Breast epithelium (tissue), 4 donors: ENCODE measurements around the gene NRXN3. TPM values are rescaled to one million over a fixed set of nuclear protein-coding genes. Genes with fewer than 3 reads are reported as not detected.

ENCODE experiments used
- DNase-seq, 2 donors: peaks; one replicate each; pipeline ENCODE4 v3.0.0-alpha.2; 2019; ENCODE audit warnings: low spot score in 2 of 2
- H3K27ac ChIP-seq, 2 donors: fragments of 200-600 bp; sonication (generic) in 1 of 2; one replicate each; pipeline ENCODE4 v1.5.1; 2016 to 2019; ENCODE audit warnings: mild to moderate bottlenecking in 1 of 2
- H3K27me3 ChIP-seq, 2 donors: fragments of 200-600 bp; sonication (generic) in 1 of 2; one replicate each; pipeline versions ENCODE4 v1.5.1 to v1.6.0; 2017 to 2019; ENCODE audit warnings: control low read depth in 1 of 2, mild to moderate bottlenecking in 1 of 2
- H3K36me3 ChIP-seq: fragments of 200-600 bp; one replicate; pipeline ENCODE4 v1.5.1; 2019
- H3K4me1 ChIP-seq, 2 donors: fragments of 200-600 bp; sonication (generic); one replicate each; pipeline ENCODE4 v1.5.1; 2016 to 2019; ENCODE audit warnings: control low read depth in 1 of 2
- H3K4me3 ChIP-seq, 3 donors: fragments of 200-600 bp; sonication (generic); 1 replicate in 2 of 3; 2 replicates in 1 of 3; pipeline ENCODE4 v1.5.1; 2016 to 2019; ENCODE audit warnings: mild to moderate bottlenecking in 3 of 3, moderate library complexity in 2 of 3
- H3K9me3 ChIP-seq, 2 donors: fragments of 200-600 bp; sonication (generic) in 1 of 2; one replicate each; pipeline ENCODE4 v1.5.1; 2016 to 2019; ENCODE audit warnings: control low read depth in 1 of 2
- CTCF ChIP-seq, 3 donors: fragments of 450-650 bp; IDR thresholded peaks; one replicate each; pipeline ENCODE4 v1.5.1; 2016 to 2017; ENCODE audit warnings: antibody characterized with exemption in 3 of 3, mild to moderate bottlenecking in 3 of 3, moderate library complexity in 3 of 3
- POLR2A ChIP-seq: fragments of 450-650 bp; IDR thresholded peaks from one replicate; pipeline ENCODE4 v1.6.1; 2016; ENCODE audit warnings: antibody characterized with exemption, mild to moderate bottlenecking, moderate library complexity
- POLR2AphosphoS5 ChIP-seq, 3 donors: sonication (generic); formaldehyde crosslinking; IDR thresholded peaks; one replicate each; pipeline ENCODE4 v1.6.1; 2017; ENCODE audit warnings: antibody characterized with exemption in 3 of 3
- intact Hi-C: fragments of 100-400 bp; cut with DNase I; formaldehyde crosslinking; loops from one replicate; pipeline ENCODE4 v1.15.1; 2023; ENCODE audit warnings: low total_unique reads
- total RNA-seq, 3 donors: library from RNA; depleted of rRNA; stranded (reverse); fragments of >200 nt; gene quantifications; one replicate each; pipeline ENCODE4 v1.1.0, GENCODE V29; 2016

Gene NRXN3
- total RNA-seq, 3 donors from 2014 or later: 2.9 to 3.6 (median 3.5) TPM

GRCh38 chr14:79871136-79871535, 1701.0 kb downstream of the NRXN3 start:
- no peaks in the 10 kb centered on the region for H3K9me3 ChIP-seq
- TF ChIP-seq POLR2AphosphoS5 (IDR thresholded peaks at IDR 0.05): no peak
- TF ChIP-seq POLR2A: no peak
- no peak for TF ChIP-seq CTCF (IDR thresholded peaks at IDR 0.05)
- H3K36me3 ChIP-seq: no peaks in the 10 kb centered on the region
- H3K4me1 ChIP-seq: no peaks in the 10 kb centered on the region
- intact Hi-C loops: no loop called here
- no peak overlapping the region for H3K4me3 ChIP-seq
- no peak for DNase-seq
- no peak overlapping the region for H3K27ac ChIP-seq
- no peaks in the 10 kb centered on the region for H3K27me3 ChIP-seq

- Histone ChIP-seq H3K4me3 (no peak overlapping the region), H3K27me3 (no peaks in the 10 kb centered on the region), H3K36me3 (no peaks in the 10 kb centered on the region), H3K27ac (no peak overlapping the region), H3K9me3 (no peaks in the 10 kb centered on the region), H3K4me1 (no peaks in the 10 kb centered on the region)
- no peak for TF ChIP-seq POLR2AphosphoS5 (IDR thresholded peaks at IDR 0.05)
- TF ChIP-seq CTCF (IDR thresholded peaks at IDR 0.05): no peak
- TF ChIP-seq POLR2A: no peak
- intact Hi-C loops: no loop called here
- no peak for DNase-seq
These were observed 1708.1 kb downstream of the NRXN3 start for GRCh38 chr14:79878229-79878628.

GRCh38 chr14:79878785-79879184, 1708.6 kb downstream of the NRXN3 start:
- Histone ChIP-seq H3K4me3 (no peak overlapping the region), H3K27me3 (no peaks in the 10 kb centered on the region), H3K9me3 (no peaks in the 10 kb centered on the region), H3K27ac (no peak overlapping the region), H3K36me3 (no peaks in the 10 kb centered on the region), H3K4me1 (no peaks in the 10 kb centered on the region)
- DNase-seq: no peak
- no peak for TF ChIP-seq POLR2AphosphoS5 (IDR thresholded peaks at IDR 0.05)
- no peak for TF ChIP-seq POLR2A
- TF ChIP-seq CTCF (IDR thresholded peaks at IDR 0.05): no peak
- intact Hi-C loops: no loop called here

GRCh38 chr14:79881299-79881698, 1711.1 kb downstream of the NRXN3 start:
- intact Hi-C loops: no loop called here
- no peaks in the 10 kb centered on the region for H3K4me1 ChIP-seq
- no peaks in the 10 kb centered on the region for H3K36me3 ChIP-seq
- H3K27me3 ChIP-seq: no peaks in the 10 kb centered on the region
- TF ChIP-seq POLR2AphosphoS5 (IDR thresholded peaks at IDR 0.05): no peak
- no peak for TF ChIP-seq CTCF (IDR thresholded peaks at IDR 0.05)
- TF ChIP-seq POLR2A: no peak
- H3K27ac ChIP-seq: no peak overlapping the region
- H3K9me3 ChIP-seq: no peaks in the 10 kb centered on the region
- no peak overlapping the region for H3K4me3 ChIP-seq
- DNase-seq: no peak

- intact Hi-C loops: no loop called here
- Histone ChIP-seq H3K27me3 (no peaks in the 10 kb centered on the region), H3K9me3 (no peaks in the 10 kb centered on the region), H3K4me3 (no peak overlapping the region), H3K4me1 (no peaks in the 10 kb centered on the region), H3K36me3 (no peaks in the 10 kb centered on the region), H3K27ac (no peak overlapping the region)
- TF ChIP-seq POLR2AphosphoS5 (IDR thresholded peaks at IDR 0.05) (no peak), POLR2A (no peak), CTCF (IDR thresholded peaks at IDR 0.05) (no peak)
- DNase-seq: no peak
These were observed 1720.4 kb downstream of the NRXN3 start for GRCh38 chr14:79890527-79890926.
